GM18505 (cell line): ENCODE measurements around the gene SNTA1.
"Not testable (repeated sequence)": the region's sequence is repeated elsewhere in the genome, so short reads cannot be mapped to it uniquely, and the experiment has no call there.

Source experiments
- ATAC-seq: cut with Tn5 transposase; IDR thresholded peaks from one replicate; pipeline ENCODE4 v1.9.1; 2021; ENCODE audit not compliant: unreplicated experiment
- POLR2A ChIP-seq: IDR thresholded peaks from 4 replicates; pipeline ENCODE4 v1.6.1; 2011; ENCODE audit warnings: borderline replicate concordance; ENCODE audit not compliant: insufficient read depth, insufficient read length; ENCODE audit errors: extremely low read depth

The SNTA1 gene

GRCh38 chr20:33475381-33476152 lies 32.0 kb upstream of the SNTA1 start:
- TF ChIP-seq POLR2A = no peak
- ATAC-seq = no peak

GRCh38 chr20:33474963-33475362 lies 31.4 kb upstream of the SNTA1 start:
- no peak for ATAC-seq
- TF ChIP-seq POLR2A = no peak

- ATAC-seq = no peak
- TF ChIP-seq POLR2A = no peak
Measured at GRCh38 chr20:33474097-33474873, 30.7 kb upstream of the SNTA1 start.

- ATAC-seq = no peak
- no peak for TF ChIP-seq POLR2A
Measured at GRCh38 chr20:33472868-33473435, 29.4 kb upstream of the SNTA1 start.

- no peak for ATAC-seq
- no peak for TF ChIP-seq POLR2A
Measured at GRCh38 chr20:33470866-33471265, 27.3 kb upstream of the SNTA1 start.

GRCh38 chr20:33470457-33470856 lies 26.9 kb upstream of the SNTA1 start:
- no peak for ATAC-seq
- TF ChIP-seq POLR2A = no peak

- ATAC-seq = no peak
Measured at GRCh38 chr20:33466303-33466646, 22.7 kb upstream of the SNTA1 start.

GRCh38 chr20:33465481-33466302 lies 22.1 kb upstream of the SNTA1 start:
- no peak for ATAC-seq
- no peak for TF ChIP-seq POLR2A

More at GRCh38 chr20:33466303-33466646, 22.7 kb upstream of the SNTA1 start:
- no peak for TF ChIP-seq POLR2A

GRCh38 chr20:33464759-33465158 lies 21.2 kb upstream of the SNTA1 start:
- ATAC-seq = not testable (repeated sequence)

- no peak for ATAC-seq
- no peak for TF ChIP-seq POLR2A
Measured at GRCh38 chr20:33463332-33464101, 20.0 kb upstream of the SNTA1 start.

GRCh38 chr20:33460711-33461110 lies 17.1 kb upstream of the SNTA1 start:
- ATAC-seq = no peak
- TF ChIP-seq POLR2A = no peak

GRCh38 chr20:33459599-33459998 lies 16.0 kb upstream of the SNTA1 start:
- no peak for TF ChIP-seq POLR2A
- ATAC-seq = no peak

GRCh38 chr20:33456916-33457642 lies 13.5 kb upstream of the SNTA1 start:
- not testable (repeated sequence) for ATAC-seq

GRCh38 chr20:33450867-33451266 lies 7.3 kb upstream of the SNTA1 start:
- TF ChIP-seq POLR2A = no peak
- ATAC-seq = no peak
